ENCODE results near the gene WDTC1. TPM values are rescaled to one million over a fixed set of nuclear protein-coding genes. Genes with fewer than 3 reads are reported as not detected.

WDTC1 gene
- total and polyA plus RNA-seq, 2 of the 8 experiments (the other 6 are each of a cell fraction or from before 2014, with no cell fraction given), result 7.5 to 18.7 TPM

DNA sequence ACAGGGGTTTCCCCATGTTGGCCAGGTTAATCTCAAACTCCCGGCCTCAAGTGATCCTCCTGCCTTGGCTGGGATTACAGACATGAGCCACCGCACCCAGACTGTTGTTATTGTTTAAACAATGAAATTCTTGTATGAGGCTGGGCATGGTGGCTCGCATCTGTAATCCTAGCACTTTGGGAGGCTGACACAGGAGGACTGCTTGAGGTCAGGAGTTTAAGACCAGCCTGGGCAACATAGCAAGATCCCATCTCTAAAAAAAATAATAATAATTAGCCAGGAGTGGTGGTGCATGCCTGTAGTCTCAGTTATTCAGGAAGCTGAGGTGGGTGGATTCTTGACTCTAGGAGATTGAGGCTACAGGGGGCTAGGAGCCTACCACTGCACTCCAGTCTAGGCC, 6.7 kb upstream of the WDTC1 start:
- TF ChIP-seq YY1 (IDR thresholded peaks at IDR 0.05; ENCODE audit: low read depth, low read length) (no peak), EGR1 (IDR thresholded peaks at IDR 0.05; ENCODE audit: borderline replicate concordance, low read depth, low read length) (no peak), JUN (IDR thresholded peaks at IDR 0.05; ENCODE audit: low read depth, low read length) (no peak), CTBP2 (IDR thresholded peaks at IDR 0.05; ENCODE audit: borderline replicate concordance, insufficient read depth, insufficient read length, low read length) (no peak), EP300 (IDR thresholded peaks at IDR 0.05; ENCODE audit: borderline replicate concordance in 1 of 2, low read depth in 2 of 2, low read length in 2 of 2) (no peak), KDM5A (IDR thresholded peaks at IDR 0.05; ENCODE audit: low read length) (no peak), RAD21 (IDR thresholded peaks at IDR 0.05 in 1 of 2, conservative IDR thresholded peaks at IDR 0.05 in 1 of 2; ENCODE audit: low read depth in 2 of 2, low read length in 2 of 2) (no peak)
- TF ChIP-seq, protein P1, sequence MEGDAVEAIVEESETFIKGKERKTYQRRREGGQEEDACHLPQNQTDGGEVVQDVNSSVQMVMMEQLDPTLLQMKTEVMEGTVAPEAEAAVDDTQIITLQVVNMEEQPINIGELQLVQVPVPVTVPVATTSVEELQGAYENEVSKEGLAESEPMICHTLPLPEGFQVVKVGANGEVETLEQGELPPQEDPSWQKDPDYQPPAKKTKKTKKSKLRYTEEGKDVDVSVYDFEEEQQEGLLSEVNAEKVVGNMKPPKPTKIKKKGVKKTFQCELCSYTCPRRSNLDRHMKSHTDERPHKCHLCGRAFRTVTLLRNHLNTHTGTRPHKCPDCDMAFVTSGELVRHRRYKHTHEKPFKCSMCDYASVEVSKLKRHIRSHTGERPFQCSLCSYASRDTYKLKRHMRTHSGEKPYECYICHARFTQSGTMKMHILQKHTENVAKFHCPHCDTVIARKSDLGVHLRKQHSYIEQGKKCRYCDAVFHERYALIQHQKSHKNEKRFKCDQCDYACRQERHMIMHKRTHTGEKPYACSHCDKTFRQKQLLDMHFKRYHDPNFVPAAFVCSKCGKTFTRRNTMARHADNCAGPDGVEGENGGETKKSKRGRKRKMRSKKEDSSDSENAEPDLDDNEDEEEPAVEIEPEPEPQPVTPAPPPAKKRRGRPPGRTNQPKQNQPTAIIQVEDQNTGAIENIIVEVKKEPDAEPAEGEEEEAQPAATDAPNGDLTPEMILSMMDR (IDR thresholded peaks at IDR 0.05; ENCODE audit: control extremely low read depth in 1 of 3, insufficient read depth in 1 of 3, low read depth in 1 of 3, low read length in 3 of 3), result no peak
- H3K27ac ChIP-seq (ENCODE audit: low read depth, low read length), result no peak overlapping the region
- no peak overlapping the region for H3K23ac ChIP-seq (ENCODE audit: insufficient read length)
- H2BK5ac ChIP-seq (ENCODE audit: low read depth, low read length), result no peak overlapping the region
- H2BK12ac ChIP-seq (ENCODE audit: low read depth, low read length), result no peak overlapping the region
- no peak overlapping the region for H3K4me2 ChIP-seq (ENCODE audit: insufficient read depth in 1 of 2, low read depth in 2 of 2, low read length in 2 of 2)
- no peak overlapping the region for H2BK15ac ChIP-seq (ENCODE audit: low read length)
- no peak overlapping the region for H3K56ac ChIP-seq (replicated peaks; ENCODE audit: insufficient read length, low read depth, low read length)
- no peak overlapping the region for H2BK120ac ChIP-seq (replicated peaks; ENCODE audit: low read depth, low read length)
- no peak overlapping the region for H2BK20ac ChIP-seq (ENCODE audit: low read length)
- no peak overlapping the region for H3K18ac ChIP-seq (ENCODE audit: extremely low read depth, low read length)
- no peak overlapping the region for H3K14ac ChIP-seq (ENCODE audit: insufficient read length)
- no peak for FAIRE-seq
- no peaks in the 10 kb centered on the region for H3K79me1 ChIP-seq (ENCODE audit: low read depth, low read length)
- H3K4me3 ChIP-seq (ENCODE audit: extremely low read depth in 1 of 4, insufficient read depth in 2 of 4, low read depth in 3 of 4, low read length in 4 of 4), result no peak overlapping the region
- H4K5ac ChIP-seq (ENCODE audit: insufficient read length, low read depth, low read length), result no peak overlapping the region
- no peak overlapping the region for H3K9ac ChIP-seq (replicated peaks in 1 of 4; ENCODE audit: extremely low read depth in 1 of 4, low read depth in 3 of 4, low read length in 3 of 4)
- no peaks in the 10 kb centered on the region for H3K27me3 ChIP-seq (replicated peaks in 1 of 4; ENCODE audit: control insufficient read depth in 3 of 4, extremely low read depth in 1 of 4, insufficient read depth in 3 of 4, low read length in 3 of 4)
- no peaks in the 10 kb centered on the region for H3K9me3 ChIP-seq (ENCODE audit: insufficient read depth in 2 of 2, low read depth in 1 of 2, low read length in 1 of 2)
- WGBS, 2 experiments (ENCODE audit: extremely low coverage in 1 of 2, insufficient coverage in 1 of 2, insufficient read length in 1 of 2, insufficient replicate concordance in 2 of 2, low coverage in 1 of 2, low lambda C conversion rate in 2 of 2, missing lambda C conversion rate in 1 of 2), result 92% methylated on average over 3 of the region's 3 CpGs; no CpG with 5 or more reads in 1 of the 2 experiments
- H4K8ac ChIP-seq (ENCODE audit: extremely low read depth, insufficient read depth, low read length), result no peak overlapping the region
- H2AK5ac ChIP-seq (ENCODE audit: low read depth, low read length), result no peak overlapping the region
- no peaks in the 10 kb centered on the region for H4K20me1 ChIP-seq (replicated peaks in 1 of 2; ENCODE audit: control insufficient read depth in 1 of 2, insufficient read depth in 2 of 2, low read length in 2 of 2)
- no peaks in the 10 kb centered on the region for H3K4me1 ChIP-seq (replicated peaks in 1 of 4; ENCODE audit: control insufficient read depth in 3 of 4, insufficient read depth in 4 of 4, low read length in 3 of 4)
- ChIA-PET CTCF (ENCODE audit: partially characterized antibody) (interaction anchor here (1.1 to 3.3 kb wide), 2 partner anchors 56 to 129 kb away, joined by 3 to 8 read pairs; no protein-coding TSS in a partner anchor), POLR2A (ENCODE audit: partially characterized antibody) (interaction anchor here (0.6 to 1.1 kb wide), 2 partner anchors 73 to 216 kb away, joined by 3 read pairs; partner anchors contain the start of gene SLC9A1)
- no peaks in the 10 kb centered on the region for H3K79me2 ChIP-seq (ENCODE audit: control insufficient read depth in 1 of 2, insufficient read depth in 2 of 2, low read length in 2 of 2)
- H3K36me3 ChIP-seq (ENCODE audit: control insufficient read depth in 2 of 4, insufficient read depth in 4 of 4, low read length in 3 of 4), result no peaks in the 10 kb centered on the region
- DNase-seq (ENCODE audit: low read depth in 1 of 2, low spot score in 2 of 2), result no peak
- no peak overlapping the region for H2AFZ ChIP-seq (ENCODE audit: low read length)
- no peak overlapping the region for H4K91ac ChIP-seq (replicated peaks; ENCODE audit: insufficient read length, low read length)
- no peaks in the 10 kb centered on the region for H3K23me2 ChIP-seq (ENCODE audit: low read depth, low read length)
- H3K4ac ChIP-seq (replicated peaks; ENCODE audit: insufficient read length, low read depth, low read length), result no peak overlapping the region
